GM18861 (cell line): ENCODE data around the gene LYL1.

Experiments
- ATAC-seq: cut with Tn5 transposase; IDR thresholded peaks from one replicate; pipeline ENCODE4 v1.9.1; 2021; ENCODE audit not compliant: unreplicated experiment

LYL1 gene

DNA sequence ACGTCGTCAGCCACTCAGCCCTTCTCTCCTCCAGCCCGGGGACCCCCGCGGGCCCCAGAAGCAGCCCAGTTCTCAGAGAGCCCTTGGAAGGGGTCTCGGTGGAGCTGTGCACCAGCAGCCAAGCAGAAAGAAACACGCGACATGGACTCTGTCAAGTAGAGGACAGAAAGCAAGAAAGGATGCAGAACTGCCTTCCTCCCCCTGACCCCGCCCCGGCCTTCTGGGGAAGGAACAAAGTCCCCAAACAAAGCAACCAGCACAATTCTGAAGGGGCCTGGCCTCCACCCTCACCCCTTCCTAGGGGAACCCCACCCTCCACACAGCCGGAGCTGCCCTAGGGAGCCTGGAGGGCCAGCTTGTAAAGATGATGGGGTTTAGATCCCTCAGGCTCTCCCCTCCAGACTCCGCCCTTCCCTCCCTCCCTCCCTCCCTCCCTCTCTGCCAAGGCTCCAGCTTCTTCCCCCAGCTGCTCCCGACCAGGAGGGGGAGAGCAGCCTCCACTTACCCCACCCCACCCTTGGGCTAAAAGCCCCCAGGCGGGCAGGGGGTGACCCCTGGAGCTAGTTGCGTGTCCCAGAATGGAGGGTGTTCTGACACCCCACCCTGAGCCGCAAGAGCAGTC, 7.8 kb downstream of the LYL1 start:
- no peak for ATAC-seq

- no peak for ATAC-seq
These were observed 8.6 kb downstream of the LYL1 start for GRCh38 chr19:13094106-13094504.

DNA sequence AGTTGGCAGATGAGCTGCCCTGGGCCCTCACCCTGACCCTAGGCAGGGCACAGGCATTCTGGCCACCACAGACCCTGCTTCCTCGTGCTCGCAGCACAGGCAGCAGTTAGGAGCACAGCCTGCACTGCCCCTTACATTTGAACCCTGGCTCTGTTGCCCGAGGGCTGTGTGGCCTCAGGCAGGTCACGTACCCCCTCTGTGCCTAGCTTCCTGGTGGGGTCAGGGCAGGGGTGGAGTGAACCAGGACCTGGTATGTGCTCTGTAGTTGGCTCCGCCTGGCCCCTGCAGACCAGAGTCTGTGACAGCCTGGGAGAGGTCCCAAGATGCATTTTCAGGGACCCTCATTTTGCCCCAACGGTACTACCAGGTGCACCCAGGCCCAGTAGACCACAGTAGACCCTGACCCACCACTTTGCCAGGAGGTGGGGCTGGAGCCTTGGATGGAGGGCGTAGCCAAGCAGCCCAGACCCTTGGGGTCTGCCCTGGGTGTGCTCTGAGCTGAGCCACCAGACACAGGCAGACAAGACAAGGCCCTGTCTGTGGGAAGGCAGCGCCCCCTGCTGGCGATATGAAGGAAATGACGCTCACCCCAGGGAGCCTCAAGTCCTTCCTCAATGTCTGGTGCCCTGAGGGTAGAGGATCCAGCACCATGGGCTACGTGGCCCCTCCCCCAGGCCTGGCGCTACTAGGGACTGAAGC, 9.1 kb downstream of the LYL1 start:
- no peak for ATAC-seq

GRCh38 chr19:13092606-13093235, 9.9 kb downstream of the LYL1 start:
- ATAC-seq = no peak

DNA sequence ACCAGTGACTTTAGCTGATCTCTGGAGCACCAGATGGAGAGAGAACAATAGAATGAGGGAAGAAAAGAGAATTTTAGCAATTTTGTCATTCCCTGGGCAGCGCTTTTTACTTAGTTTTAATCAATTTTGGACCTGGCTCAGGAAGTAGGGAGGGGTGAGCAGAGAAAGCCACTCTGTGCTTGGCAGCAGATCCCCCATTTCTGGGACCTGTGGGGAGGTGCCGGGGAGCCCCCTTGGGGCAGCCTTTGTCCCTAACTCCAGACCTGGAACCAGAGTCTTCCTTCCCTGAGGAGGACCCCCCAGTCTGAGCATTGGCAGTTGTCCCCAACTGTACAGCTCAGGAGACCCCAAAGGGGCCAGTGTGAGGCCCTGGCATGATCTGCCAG, 10.5 kb downstream of the LYL1 start:
- ATAC-seq = no peak

DNA sequence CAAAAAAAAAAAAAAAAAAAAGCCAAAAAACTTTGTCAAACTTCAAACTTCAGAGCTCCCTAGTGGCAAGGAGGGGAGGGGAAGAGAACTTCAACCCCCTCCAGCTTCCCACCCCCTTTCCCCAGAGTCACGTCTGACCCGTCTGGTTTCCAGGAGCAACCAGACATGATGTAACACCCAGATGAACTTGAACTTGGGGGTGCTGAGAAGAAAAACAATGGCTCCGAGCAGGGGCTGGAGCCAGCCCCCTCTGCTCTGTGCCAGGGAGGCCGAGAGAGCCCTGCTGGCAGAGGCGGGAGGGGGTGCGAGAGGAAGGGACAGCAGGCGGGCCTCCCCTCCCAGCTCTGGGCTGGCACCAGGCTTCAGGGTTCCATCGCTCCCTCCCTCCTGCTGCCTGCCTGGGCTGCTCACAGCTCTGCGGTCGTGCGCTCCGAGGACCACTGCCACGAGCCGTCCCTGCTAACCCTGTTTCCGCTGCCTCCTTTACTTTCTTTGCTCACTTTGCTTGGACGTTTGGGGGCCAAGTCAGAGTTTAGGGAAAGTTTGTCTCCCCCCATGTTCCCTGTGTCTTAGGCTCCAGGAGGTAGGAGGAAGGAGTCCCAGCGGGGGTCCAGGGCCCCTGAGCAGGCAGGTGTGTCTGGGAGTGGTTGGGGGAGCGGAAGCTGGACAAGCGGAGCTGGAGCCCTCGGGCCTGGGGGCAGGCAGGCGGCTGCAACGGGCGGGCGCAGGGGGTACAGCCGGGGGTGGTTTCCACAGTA, 11.1 kb downstream of the LYL1 start:
- no peak for ATAC-seq

GRCh38 chr19:13090511-13091231, 12.0 kb downstream of the LYL1 start:
- ATAC-seq = no peak

GRCh38 chr19:13089857-13090507, 12.7 kb downstream of the LYL1 start:
- ATAC-seq = no peak

DNA sequence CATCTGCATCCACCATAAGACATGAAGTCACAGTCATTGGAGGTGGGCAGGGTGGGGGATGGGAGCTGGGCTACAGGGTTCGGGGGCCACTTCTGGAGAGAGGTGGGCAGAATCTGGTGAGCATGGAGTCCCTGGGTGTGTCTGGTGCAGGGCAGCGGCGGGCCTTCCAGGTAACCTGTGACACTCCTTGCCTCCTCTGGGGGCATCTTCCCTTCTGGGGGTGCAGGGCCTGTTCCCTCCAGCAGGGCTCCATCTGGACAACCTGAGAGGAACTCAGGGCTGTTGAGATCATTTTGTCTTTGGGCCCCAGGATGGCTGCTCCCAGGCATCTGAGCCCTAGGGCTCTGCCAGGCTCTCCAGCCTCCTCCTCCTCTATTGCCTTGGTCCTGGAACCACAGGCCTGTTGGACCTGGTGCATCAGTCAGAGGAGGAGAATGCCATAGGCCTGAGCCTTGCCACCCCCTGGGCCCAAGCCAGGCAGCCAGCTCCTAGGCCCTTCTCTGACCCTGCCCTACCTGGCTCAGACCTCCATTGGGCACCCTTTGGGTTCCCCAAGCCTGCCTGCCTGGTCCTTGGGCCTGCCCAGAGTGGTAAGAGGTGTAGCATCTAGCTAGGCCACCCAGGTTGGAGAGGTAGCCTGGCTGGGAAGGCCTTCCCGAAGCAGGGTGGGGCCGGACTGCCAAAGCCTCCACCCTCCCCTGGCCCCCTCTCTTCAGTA, 13.4 kb downstream of the LYL1 start:
- no peak for ATAC-seq

- no peak for ATAC-seq
These were observed 14.7 kb downstream of the LYL1 start for GRCh38 chr19:13087795-13088537.

DNA sequence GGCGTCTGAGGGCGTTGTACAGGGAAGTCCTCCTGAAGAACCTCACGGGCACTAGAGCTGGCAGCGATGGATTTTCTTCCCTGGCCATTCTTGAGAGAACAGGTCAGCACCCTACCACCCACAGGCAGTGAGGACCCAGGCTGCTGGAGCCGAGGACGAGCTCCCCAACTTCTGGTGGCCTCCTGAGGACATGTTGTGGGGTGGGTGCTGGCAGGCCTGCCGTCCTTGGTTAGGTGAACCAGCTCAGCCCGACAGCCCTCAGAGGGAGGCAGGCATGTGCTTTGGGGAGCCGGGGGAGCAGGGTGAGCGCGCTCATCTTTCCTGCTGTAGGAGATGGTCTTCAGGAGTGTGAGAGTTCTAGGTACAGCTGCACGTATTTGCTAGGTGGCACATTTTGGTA, 15.4 kb downstream of the LYL1 start:
- ATAC-seq = no peak

DNA sequence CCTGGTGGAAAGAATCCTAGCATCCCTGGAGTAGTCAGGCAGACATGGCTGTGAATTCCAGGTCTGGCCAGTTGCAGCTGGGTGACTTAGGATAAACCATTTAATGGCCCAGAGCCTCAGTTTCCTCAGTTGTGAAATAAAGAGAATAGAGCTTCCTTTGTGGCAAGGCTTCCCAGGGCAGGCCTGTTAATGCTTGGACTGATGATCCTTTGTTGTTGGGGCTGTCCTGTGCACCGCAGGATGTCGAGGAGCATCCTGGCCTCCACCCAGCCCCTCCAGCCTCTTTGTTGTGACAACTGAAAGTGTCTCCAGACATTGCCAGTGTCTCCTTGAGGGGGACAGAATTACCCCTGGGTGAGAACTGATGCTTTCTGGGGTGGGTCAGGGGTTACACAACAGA, 16.3 kb downstream of the LYL1 start:
- no peak for ATAC-seq

GRCh38 chr19:13085666-13086065, 17.0 kb downstream of the LYL1 start:
- no peak for ATAC-seq

GRCh38 chr19:13083627-13084026, 19.0 kb downstream of the LYL1 start:
- no peak for ATAC-seq

DNA sequence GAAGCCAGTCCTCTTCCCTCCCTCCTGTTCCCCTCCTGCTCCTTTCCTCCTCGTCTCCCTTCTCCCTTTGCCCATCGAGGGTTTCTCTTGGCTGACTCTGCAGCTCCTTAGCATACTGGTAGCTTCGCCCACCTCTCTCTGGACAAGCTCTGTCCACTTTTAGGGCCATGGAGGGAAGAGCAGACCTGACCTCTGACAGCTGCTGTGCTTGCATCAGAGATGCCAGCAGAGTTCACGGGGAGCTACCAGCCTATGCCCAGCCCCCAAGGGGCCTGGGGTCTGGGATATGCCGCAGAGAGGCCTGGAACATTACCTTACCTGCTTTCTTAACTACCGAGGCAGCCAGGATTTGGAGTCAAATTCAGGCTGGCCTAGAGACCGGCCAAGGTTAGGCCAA, 19.7 kb downstream of the LYL1 start:
- ATAC-seq = no peak

GRCh38 chr19:13082192-13083007, 20.3 kb downstream of the LYL1 start:
- no peak for ATAC-seq

DNA sequence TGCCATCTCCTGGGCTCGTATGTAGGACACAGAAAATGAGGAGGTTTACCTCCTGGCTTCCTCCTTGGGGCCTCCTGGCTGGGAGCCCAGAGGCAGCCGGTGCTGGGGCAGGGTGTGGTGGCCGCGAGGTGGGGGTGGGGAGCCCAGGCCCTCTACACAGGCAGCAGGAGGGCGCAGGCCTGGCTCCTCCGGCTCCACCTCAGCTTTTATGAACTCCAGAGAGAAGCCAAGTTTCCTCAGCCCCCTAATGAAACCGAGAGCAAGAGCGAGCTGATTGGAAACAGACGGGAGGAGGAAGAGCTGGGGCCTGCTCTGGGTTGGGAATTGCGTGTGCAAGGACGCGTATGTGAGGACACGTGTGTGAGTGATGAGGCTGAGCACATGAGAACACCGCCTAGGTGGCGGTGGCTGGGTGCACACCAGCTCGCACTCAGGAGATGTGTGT, 23.1 kb downstream of the LYL1 start:
- ATAC-seq = no peak

GRCh38 chr19:13078897-13079541, 23.6 kb downstream of the LYL1 start:
- ATAC-seq = no peak
